Raji (cell line): Measurements from ENCODE around the gene ZMYM3.

ENCODE experiments used
- POLR2A ChIP-seq: IDR thresholded peaks from 2 replicates; pipeline ENCODE4 v1.6.1; 2011; ENCODE audit warnings: low read depth, low read length, control low read depth; ENCODE audit not compliant: insufficient read depth

The ZMYM3 gene

DNA sequence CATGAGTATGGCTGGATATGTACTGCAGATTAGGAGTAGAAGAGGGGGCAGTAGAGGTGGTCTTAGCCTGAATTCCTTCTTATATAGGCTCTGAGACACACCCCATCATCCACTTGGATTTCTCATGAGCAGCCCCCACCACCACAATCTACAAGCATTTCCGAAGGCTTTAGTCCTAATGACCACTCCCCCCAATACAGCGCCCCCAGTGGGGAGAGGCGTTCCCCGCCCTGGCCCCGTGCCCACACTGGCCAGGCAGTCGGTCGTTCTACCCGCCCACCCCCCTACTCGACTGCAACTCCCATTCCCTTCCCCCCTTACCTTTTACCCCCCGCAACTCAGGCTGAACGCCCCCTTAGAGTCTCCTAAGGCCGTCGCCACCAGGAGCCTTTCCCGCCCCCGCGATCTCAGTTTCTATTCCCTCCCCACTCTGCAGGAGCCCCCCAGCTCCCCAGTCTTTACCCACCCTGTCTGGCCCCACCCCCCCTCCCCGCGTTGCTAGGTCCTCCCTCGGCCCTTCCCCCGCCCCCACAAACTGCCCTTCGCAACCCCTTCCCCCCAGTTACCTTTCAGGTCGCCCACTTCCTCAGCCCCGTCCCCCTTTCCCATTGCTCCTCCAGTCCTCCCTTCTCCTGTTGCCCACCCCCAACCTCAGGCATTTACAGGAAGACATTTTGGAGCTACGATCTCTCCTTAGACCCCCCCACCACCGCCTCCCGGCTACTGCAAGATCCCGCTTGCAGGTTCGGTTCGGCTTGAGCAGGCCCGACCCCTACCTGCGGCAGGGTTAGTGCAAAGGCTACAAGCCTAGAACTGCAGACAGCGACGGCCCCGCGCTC, 468 bp downstream of the ZMYM3 start:
- no peak for TF ChIP-seq POLR2A

DNA sequence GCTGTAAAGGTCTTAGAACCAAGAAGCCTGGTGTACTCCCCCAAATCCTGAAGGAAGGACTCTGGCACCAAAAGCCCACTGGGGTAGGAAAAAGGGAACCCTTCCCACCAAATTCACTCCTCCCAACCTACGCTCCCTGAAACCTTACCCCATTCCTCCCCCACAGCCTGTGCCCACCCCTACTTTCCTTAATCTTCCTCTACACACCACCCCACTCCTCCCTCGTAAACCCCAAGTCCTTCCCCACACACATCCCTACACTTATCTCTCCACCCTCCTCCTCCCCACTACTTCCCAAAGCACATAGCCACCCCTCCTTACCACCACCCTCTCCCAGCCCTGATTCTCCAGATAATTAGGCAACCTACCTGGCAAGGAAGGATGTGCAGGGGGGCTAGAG, 1.7 kb downstream of the ZMYM3 start:
- TF ChIP-seq POLR2A, result no peak

DNA sequence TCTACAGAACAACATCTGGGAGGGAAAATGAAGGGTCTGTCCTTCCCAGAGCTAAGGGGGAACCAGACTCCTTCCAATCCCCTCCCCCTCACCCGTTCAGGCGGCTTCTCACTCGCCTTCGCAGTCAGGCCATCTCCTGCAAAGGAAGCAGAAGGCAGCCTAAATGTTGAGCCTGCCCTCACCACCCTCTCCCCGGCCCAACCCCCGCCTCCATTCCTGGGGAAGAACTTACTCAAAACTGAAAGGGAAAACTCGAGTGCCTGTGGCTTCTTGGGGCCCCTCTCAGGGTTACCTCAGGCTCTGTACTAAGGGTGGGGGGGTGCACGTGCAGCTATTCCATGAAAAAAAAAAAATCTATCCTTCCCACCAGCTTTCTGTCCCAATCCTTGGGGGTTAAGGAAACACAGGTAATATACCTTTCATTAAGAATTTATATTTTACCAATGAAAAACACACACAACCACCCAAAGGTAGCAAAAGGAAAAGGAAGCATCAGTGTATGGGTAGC, 2.4 kb downstream of the ZMYM3 start:
- no peak for TF ChIP-seq POLR2A

DNA sequence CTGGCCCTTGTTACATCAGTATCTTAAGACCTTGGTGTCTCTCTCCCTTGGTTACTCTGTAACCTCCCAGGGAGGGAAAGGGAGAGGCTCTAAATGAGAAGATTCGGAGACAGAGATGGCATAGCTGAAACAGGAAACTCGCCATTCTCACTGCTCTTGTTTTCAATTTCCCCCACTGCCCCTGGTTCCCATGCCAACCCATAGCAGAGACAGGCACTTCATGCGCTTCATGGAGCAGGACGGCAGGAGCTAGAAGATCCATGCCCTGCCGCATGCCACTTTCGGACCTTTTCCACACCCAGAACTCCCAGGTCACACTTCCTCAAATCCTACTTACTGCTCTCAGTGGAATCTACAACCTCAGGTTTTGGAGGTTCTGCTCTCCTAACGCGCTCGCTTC, 3.1 kb downstream of the ZMYM3 start:
- no peak for TF ChIP-seq POLR2A

DNA sequence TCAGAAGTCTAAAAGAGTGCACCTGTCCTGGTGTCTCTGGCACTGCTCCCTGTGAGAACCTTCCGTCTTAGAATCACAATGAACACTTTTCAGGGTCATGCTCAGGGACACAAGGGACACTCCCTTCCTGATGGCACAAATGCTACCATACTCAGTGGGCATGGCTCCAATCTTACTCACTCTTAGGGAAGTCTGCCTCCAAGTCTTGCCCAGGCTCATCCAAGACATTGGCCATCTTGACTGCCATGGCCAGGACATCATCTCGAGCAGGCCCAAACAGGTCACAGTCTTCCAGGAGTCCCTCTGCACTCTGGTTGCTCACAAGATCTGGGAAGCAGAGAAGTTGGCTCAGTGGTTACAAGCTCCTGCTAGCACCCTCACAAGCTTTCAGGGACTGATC, 8.8 kb downstream of the ZMYM3 start:
- TF ChIP-seq POLR2A, result no peak

DNA sequence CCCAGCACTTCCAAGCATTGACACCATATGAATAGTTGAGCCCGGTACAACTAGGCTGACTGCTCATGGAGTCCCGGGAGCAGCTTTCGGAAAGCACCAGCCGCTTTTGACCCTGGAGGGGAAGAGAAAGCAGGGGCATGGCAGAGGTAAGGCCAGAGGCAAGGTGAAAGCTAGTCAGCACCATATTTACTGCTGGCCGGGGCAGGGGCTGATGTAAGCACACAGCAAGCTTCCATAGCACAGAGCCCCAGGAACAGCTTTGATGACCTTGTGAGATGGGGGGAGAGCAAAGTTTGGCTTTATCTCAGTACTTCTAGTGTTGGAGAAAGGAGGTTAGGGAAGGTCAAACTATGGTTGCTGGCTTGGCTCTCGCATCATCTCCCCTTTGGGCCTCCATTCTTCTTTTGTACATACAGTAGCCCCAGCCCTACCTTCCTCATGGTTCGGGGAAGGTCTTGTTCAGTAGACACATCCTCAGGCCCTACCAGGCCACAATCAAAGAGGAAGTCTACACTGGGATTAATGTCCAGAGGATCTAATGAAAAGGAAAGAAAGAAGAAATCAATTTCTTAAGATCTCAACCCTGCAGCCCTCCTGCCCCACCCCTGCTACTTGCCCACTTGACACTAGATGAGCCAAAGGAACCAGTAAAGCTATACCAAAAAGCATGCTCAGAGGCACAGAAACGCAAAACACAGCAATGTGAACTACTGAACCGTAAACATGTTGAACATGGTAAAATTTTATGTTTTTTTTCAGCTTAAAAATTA, 9.4 kb downstream of the ZMYM3 start:
- no peak for TF ChIP-seq POLR2A

DNA sequence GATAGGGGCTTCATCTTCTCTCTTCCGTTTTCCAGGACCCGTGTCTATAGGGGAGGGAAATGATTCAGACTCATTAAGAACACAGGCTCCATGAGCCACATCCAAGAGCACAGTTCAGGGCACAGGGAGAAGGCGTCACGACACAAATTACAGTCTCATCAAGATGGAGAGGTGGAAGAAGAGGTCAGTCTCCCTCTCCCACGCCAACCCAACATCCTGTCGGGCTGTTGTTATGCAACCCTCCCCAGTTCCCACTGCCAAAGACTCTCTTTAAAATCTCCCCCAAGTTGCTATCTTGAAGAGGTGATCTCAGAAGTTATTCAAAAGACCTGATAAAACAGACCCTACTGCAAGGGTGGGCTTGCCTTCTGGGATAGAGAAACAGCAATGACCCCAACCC, 12.6 kb downstream of the ZMYM3 start:
- TF ChIP-seq POLR2A, result no peak

DNA sequence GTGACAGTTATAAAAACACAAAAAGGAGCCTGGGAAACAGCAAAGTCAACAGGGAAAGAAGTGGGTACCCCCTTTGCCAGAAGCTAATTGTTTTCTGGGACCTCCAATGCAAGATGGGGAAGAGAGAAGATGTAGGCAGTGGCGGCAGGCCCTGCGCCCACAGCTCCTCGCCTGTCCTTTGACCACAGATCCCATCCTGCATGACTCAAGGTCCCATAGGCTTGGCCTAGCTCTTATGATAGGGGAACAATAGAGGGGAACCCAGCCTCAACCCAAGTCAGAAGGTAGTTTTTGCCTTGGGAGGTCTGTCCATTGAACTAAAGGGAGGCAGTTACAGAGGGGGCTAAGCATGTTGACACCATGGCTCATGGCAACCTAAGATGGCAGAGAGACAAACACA, 14.2 kb downstream of the ZMYM3 start:
- TF ChIP-seq POLR2A, result no peak

DNA sequence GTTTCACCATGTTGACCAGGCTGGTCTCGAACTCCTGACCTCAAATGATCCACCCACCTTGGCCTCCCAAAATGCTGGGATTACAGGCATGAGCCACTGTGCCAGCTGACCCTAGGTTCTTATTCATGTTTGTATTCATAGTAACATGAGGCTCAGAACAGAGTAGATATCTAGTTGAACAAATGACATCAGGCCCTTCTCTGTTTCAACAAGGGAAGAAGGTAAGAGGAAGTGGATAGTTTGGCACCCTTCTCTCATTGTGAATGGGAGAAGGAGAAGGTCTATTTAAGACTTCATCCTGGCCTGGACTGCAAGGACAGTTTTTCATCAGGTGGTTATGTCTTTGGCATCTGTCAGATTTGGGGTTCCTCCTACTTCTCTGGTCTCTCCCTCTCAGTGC, 17.1 kb downstream of the ZMYM3 start:
- TF ChIP-seq POLR2A, result no peak

DNA sequence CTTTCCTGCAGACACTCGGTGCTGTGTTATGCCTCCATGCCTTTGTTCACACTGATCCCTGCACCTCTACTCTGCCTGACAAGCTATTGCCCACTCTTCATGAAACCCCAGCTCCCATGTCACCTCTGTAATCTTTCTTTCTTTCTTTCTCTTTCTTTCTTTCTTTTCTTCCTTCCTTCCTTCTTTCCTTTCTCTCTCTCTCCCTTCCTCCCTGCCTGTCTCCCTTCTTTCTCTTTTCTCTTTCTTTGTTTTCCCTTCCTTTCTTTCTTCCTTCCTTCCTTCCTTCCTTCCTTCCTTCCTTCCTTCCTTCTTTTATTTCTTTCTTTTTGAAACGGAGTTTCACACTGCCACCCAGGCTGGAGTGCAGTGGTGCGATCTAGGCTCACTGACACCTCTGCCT, 18.5 kb downstream of the ZMYM3 start:
- no peak for TF ChIP-seq POLR2A

DNA sequence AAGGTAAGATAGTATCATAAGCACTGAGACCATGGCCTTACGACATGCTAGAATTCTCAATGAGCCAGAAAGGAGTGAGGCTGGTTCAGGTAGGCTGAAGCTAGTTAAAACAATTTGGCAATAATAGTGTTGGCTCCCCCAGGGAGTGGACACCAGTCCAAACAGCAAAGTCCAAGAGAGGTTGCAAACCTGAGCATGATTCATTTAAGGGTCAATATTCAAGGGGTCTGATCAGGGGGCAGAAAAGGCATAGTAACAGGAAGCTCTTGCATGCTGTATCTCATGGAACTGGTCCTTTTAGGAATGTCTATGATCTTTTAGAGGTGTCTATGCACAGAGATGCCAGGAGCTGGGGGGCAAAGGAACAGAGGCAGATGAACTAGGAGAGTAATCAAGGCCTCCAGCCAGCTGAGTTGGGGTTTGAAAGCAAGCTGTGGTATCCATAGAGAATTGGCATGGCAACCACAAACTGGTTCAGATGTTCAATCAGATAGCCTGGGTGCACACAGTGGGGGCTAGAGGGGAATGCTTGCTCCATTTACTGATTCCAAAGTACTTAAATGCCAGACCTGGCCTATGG, 25.8 kb downstream of the ZMYM3 start:
- no peak for TF ChIP-seq POLR2A

DNA sequence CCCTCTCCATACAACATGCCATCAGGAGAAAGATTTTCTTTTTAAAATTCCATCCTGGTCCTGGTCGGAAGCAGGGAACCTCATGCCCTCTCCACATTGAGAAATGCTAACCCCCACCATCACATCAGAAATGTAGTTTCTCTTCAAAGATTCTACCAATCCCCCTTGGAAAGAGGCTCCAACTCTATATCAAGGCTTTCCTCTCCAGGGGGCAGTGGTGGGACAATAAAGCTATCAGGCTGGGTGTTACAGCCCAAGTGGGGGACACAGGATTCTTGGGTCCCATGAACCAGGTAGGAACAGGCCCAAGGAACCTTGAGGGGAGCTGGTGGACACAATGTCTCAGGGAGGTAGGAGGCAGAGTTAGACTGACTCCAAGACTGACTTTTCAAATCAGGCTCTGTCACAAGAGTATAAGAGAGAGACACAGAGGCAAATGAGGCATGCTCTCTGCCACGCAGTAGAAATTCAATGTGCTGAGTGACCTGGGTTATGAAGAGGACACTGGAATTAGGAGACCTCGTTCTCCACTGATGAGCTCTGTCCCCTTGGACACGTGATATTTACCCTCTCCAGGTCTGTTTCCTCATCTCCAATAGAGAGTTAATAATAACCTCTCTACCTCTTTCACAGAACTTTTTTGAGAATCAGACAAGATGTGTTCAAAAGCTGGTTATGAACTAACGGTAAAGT, 26.4 kb downstream of the ZMYM3 start:
- no peak for TF ChIP-seq POLR2A

DNA sequence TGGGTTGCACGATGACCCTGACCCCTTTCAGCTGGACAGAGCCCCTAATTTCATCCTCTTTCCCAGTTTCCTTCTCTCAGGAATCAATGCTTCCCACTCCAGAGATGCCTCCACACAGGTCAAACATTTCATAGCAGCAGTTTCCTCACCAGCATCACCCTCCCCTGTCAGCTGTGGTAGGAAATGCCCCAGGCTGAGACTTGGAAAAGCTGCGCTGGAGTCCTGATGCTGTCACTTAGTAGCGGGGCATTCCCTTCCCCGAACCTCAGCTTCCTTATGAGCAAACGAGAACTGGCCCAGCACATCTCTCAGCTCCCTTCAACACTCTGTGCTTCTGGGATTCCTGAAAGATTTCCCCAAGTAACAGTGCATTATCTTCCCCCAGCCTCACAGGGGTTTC, 28.3 kb downstream of the ZMYM3 start:
- TF ChIP-seq POLR2A, result no peak

DNA sequence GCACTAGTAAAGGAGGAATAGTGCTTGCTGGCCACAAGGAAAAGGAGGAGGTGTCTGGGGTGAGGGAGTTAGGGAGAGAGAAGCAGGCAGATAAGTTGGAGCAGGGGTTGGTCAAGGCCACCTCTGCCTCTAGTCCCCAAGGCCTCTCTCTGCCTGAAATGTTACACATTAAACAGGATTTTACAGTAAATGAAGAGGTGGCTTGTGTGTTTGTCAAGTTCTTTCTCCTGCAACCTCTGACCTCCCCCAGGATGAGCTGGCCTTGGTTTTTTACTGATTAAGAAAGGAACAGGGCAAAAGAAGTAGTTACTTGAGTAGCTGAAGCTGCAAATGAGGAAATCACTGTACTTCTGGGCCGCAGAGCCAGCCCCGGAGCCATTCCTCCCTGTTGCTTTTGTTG, 28.9 kb downstream of the ZMYM3 start:
- no peak for TF ChIP-seq POLR2A

DNA sequence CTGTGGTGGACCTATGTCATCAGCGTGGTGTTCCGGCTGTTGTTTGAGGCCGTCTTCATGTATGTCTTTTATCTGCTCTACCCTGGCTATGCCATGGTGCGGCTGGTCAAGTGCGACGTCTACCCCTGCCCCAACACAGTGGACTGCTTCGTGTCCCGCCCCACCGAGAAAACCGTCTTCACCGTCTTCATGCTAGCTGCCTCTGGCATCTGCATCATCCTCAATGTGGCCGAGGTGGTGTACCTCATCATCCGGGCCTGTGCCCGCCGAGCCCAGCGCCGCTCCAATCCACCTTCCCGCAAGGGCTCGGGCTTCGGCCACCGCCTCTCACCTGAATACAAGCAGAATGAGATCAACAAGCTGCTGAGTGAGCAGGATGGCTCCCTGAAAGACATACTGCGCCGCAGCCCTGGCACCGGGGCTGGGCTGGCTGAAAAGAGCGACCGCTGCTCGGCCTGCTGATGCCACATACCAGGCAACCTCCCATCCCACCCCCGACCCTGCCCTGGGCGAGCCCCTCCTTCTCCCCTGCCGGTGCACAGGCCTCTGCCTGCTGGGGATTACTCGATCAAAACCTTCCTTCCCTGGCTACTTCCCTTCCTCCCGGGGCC, 29.7 kb downstream of the ZMYM3 start:
- no peak for TF ChIP-seq POLR2A

DNA sequence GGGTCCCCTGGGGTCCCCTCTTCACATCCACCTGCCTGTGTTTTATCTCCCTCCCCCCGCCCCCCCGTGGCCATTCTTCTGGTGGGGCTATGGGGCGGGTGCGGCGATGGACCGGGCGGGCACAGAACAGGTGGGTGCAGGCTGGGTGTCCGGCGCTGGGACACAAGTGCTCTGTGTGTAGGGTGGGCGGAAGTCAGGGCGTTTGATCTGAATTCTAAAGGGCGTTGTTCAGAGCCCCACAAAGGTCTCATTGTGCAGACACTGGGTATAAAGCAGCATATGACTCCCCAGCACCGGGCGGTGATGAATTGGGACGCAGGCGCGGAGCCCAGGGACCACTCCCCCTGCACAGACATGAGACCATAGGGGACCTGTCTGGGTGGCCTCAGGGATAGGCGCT, 31.0 kb downstream of the ZMYM3 start, which contains the start of gene GJB1:
GJB1 (plus strand) TSS at position 296 of the 400 bp plus-strand sequence. CDS start 484 bp downstream, outside the sequence.
- TF ChIP-seq POLR2A, result no peak
